K562 (cell line): ENCODE data around the gene TCP11.

ENCODE experiments used
- ATF7 ChIP-seq: fragments of 450-650 bp; IDR thresholded peaks from 2 replicates; pipeline ENCODE4 v1.7.1; 2014; ENCODE audit warnings: mild to moderate bottlenecking, moderate library complexity
- ETV5 ChIP-seq: sonication (generic); formaldehyde crosslinking; IDR thresholded peaks from 2 replicates; pipeline ENCODE4 v1.4.0; 2020; ENCODE audit warnings: low read depth, mild to moderate bottlenecking, missing genetic modification reagents
- GMEB1 ChIP-seq: fragments of 250-450 bp; sonication (Bioruptor Pico); IDR thresholded peaks from 2 replicates; pipeline ENCODE4 v1.4.0; 2020; ENCODE audit warnings: mild to moderate bottlenecking
- MBD2 ChIP-seq: sonication (generic); IDR thresholded peaks from 2 replicates; pipeline ENCODE4 v1.6.1; 2016; ENCODE audit warnings: low read depth, borderline replicate concordance
- POLR2A ChIP-seq: fragments of 450-650 bp; conservative IDR thresholded peaks from 2 replicates; pipeline ENCODE4 v1.6.1; 2016
- ZBTB1 ChIP-seq: sonication (generic); formaldehyde crosslinking; IDR thresholded peaks from 2 replicates; pipeline ENCODE4 v1.8.1; 2023; ENCODE audit warnings: missing genetic modification reagents, low read depth, mild to moderate bottlenecking, borderline replicate concordance
- ZBTB7A ChIP-seq: IDR thresholded peaks from 2 replicates; pipeline ENCODE4 v1.6.1; 2011; ENCODE audit warnings: low read depth, mild to moderate bottlenecking, low read length, moderate library complexity, borderline replicate concordance; ENCODE audit not compliant: control insufficient read depth
- ZNF583 ChIP-seq: fragments of 250-450 bp; sonication (Bioruptor Pico); IDR thresholded peaks from 2 replicates; pipeline ENCODE4 v1.4.0; 2020
- TF ChIP-seq, protein P1 (sequence below), 3 experiments: IDR thresholded peaks in 2 of 3; conservative IDR thresholded peaks in 1 of 3; 2 replicates each; pipeline ENCODE4 v1.5.1; 2011 to 2012; ENCODE audit warnings: low read length in 3 of 3, mild to moderate bottlenecking in 3 of 3, control low read depth in 2 of 3, improper control_type of control experiment in 1 of 3, inconsistent platforms in 1 of 3, low read depth in 1 of 3, mixed read lengths in 1 of 3, moderate library complexity in 1 of 3; ENCODE audit not compliant: insufficient read depth in 2 of 3

DNA sequence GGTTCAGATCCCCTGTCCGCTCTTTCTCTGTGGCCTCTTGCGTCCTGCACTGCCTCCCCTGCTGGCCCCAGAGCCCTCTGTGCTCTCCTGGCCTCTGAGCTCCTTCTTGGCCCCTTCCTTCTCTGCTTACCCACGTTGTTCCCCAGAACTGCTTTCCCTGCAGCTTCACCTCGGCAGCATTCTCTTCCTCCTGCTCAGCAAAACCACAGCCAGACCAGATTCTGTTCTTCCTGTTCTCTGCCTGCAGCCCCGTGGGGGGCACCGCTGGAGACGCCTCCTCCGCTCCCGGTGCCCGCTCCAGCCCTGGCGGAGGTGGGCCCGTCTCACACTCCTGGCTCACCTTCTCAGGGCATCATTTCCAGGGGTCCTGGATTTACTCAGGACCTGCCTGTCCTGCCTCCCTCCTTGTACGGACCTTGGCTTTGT is 59.7 kb downstream of the TCP11 start:
- TF ChIP-seq POLR2A (no peak), ZBTB1 (no peak), ETV5 (CRISPR knock-in tag) (no peak), ZNF583 (CRISPR knock-in tag) (no peak), ZBTB7A (no peak), GMEB1 (CRISPR knock-in tag) (no peak), ATF7 (no peak), MBD2 (no peak)
- TF ChIP-seq, protein P1, sequence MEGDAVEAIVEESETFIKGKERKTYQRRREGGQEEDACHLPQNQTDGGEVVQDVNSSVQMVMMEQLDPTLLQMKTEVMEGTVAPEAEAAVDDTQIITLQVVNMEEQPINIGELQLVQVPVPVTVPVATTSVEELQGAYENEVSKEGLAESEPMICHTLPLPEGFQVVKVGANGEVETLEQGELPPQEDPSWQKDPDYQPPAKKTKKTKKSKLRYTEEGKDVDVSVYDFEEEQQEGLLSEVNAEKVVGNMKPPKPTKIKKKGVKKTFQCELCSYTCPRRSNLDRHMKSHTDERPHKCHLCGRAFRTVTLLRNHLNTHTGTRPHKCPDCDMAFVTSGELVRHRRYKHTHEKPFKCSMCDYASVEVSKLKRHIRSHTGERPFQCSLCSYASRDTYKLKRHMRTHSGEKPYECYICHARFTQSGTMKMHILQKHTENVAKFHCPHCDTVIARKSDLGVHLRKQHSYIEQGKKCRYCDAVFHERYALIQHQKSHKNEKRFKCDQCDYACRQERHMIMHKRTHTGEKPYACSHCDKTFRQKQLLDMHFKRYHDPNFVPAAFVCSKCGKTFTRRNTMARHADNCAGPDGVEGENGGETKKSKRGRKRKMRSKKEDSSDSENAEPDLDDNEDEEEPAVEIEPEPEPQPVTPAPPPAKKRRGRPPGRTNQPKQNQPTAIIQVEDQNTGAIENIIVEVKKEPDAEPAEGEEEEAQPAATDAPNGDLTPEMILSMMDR (IDR thresholded peaks at IDR 0.05 in 2 of 3, conservative IDR thresholded peaks at IDR 0.05 in 1 of 3; ENCODE audit: insufficient read depth in 2 of 3, low read depth in 1 of 3, low read length in 3 of 3): no peak
